HL-60 (cell line): ENCODE results near the gene CDC42EP4.
A peak's percentile ranks its signal among the peaks of the same experiment; 100 is the strongest.

ENCODE experiments used
- DNase-seq, 2 experiments: peaks; one replicate each; pipeline ENCODE4 v3.0.0-alpha.2; 2010 to 2020; ENCODE audit warnings: low read depth in 1 of 2, low spot score in 1 of 2
- H3K27ac ChIP-seq: fragments of 250-450 bp; sonication (Bioruptor Pico); replicated peaks from 2 replicates; pipeline ENCODE4 v1.5.1; 2020; ENCODE audit warnings: mild to moderate bottlenecking, moderate library complexity
- H3K27me3 ChIP-seq: fragments of 250-450 bp; sonication (Bioruptor Pico); 2 replicates; pipeline ENCODE4 v1.5.1; 2021; ENCODE audit warnings: mild to moderate bottlenecking, moderate library complexity; ENCODE audit not compliant: insufficient read depth, poor library complexity, severe bottlenecking
- H3K4me3 ChIP-seq: replicated peaks from 2 replicates; pipeline ENCODE4 v1.5.1; 2011; ENCODE audit warnings: mild to moderate bottlenecking, control low read depth, low read length; ENCODE audit not compliant: insufficient read depth
- GABPA ChIP-seq: IDR thresholded peaks from 2 replicates; pipeline ENCODE4 v1.6.1; 2012; ENCODE audit warnings: low read depth
- POLR2AphosphoS5 ChIP-seq: IDR thresholded peaks from 2 replicates; pipeline ENCODE4 v1.6.1; 2012; ENCODE audit warnings: low read depth
- REST ChIP-seq: IDR thresholded peaks from 2 replicates; pipeline ENCODE4 v1.6.1; 2012; ENCODE audit warnings: low read depth; ENCODE audit not compliant: insufficient replicate concordance
- SPI1 ChIP-seq: IDR thresholded peaks from 2 replicates; pipeline ENCODE4 v1.6.1; 2012; ENCODE audit warnings: low read depth, mild to moderate bottlenecking, borderline replicate concordance
- TF ChIP-seq, protein P1 (sequence below): IDR thresholded peaks from one replicate; pipeline ENCODE4 v1.5.1; 2011; ENCODE audit warnings: low read length, control low read depth, inconsistent platforms; ENCODE audit not compliant: insufficient read depth

CDC42EP4 gene

GRCh38 chr17:73256220-73256619 is 55.6 kb downstream of the CDC42EP4 start:
- no peak for DNase-seq
- TF ChIP-seq REST: no peak
- no peak for TF ChIP-seq POLR2AphosphoS5
- Histone ChIP-seq H3K27me3 (no peaks in the 10 kb centered on the region), H3K4me3 (no peak overlapping the region), H3K27ac (no peak overlapping the region)

GRCh38 chr17:73255671-73256181 is 56.1 kb downstream of the CDC42EP4 start:
- DNase-seq: peak in 1 of 2 experiments; percentile 36
- H3K27ac ChIP-seq: no peak overlapping the region
- no peak overlapping the region for H3K4me3 ChIP-seq
- no peaks in the 10 kb centered on the region for H3K27me3 ChIP-seq
- TF ChIP-seq GABPA: no peak
- TF ChIP-seq, protein P1, sequence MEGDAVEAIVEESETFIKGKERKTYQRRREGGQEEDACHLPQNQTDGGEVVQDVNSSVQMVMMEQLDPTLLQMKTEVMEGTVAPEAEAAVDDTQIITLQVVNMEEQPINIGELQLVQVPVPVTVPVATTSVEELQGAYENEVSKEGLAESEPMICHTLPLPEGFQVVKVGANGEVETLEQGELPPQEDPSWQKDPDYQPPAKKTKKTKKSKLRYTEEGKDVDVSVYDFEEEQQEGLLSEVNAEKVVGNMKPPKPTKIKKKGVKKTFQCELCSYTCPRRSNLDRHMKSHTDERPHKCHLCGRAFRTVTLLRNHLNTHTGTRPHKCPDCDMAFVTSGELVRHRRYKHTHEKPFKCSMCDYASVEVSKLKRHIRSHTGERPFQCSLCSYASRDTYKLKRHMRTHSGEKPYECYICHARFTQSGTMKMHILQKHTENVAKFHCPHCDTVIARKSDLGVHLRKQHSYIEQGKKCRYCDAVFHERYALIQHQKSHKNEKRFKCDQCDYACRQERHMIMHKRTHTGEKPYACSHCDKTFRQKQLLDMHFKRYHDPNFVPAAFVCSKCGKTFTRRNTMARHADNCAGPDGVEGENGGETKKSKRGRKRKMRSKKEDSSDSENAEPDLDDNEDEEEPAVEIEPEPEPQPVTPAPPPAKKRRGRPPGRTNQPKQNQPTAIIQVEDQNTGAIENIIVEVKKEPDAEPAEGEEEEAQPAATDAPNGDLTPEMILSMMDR: peak; percentile 99
- TF ChIP-seq SPI1: no peak
- TF ChIP-seq REST: no peak
- no peak for TF ChIP-seq POLR2AphosphoS5

GRCh38 chr17:73251871-73252270 is 59.9 kb downstream of the CDC42EP4 start:
- Histone ChIP-seq H3K4me3 (no peak overlapping the region), H3K27ac (no peak overlapping the region), H3K27me3 (no peaks in the 10 kb centered on the region)
- no peak for DNase-seq
- TF ChIP-seq REST (no peak), GABPA (no peak), POLR2AphosphoS5 (no peak), SPI1 (no peak)
- TF ChIP-seq, protein P1: no peak
